B cell (primary cell): ENCODE measurements around the gene ZNF814.
"Not testable (repeated sequence)": the region's sequence is repeated elsewhere in the genome, so short reads cannot be mapped to it uniquely, and the experiment has no call there.

ENCODE experiments used
- EZH2 ChIP-seq: IDR thresholded peaks from 2 replicates; pipeline ENCODE4 v1.6.1; 2012; ENCODE audit warnings: borderline replicate concordance, low read depth, mild to moderate bottlenecking, moderate library complexity, low read length; ENCODE audit not compliant: insufficient read depth, poor library complexity, severe bottlenecking
- TF ChIP-seq, protein P1 (sequence below): fragments of 200-600 bp; IDR thresholded peaks from one replicate; pipeline ENCODE4 v1.8.0; 2022; ENCODE audit warnings: antibody characterized with exemption, mild to moderate bottlenecking

DNA sequence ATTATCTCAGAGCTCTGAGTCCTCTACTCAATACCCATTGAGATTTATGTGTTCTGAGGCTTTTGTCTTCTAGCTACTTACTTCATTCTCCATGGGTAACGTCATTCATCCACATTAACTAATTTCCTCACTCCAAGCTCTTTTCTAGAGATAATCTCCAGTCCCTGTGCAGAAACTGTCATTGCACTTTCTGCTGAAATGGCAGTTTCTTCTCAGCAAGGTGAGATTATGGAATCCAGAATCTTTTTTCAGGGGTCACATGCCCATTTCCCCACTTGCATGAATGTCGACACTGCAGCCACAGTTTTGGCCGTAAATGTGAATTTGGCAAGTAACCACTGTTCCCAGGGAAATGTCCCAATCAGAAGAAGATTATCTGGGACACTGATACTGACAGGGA is 26.5 kb downstream of the ZNF814 start:
- TF ChIP-seq, protein P1, sequence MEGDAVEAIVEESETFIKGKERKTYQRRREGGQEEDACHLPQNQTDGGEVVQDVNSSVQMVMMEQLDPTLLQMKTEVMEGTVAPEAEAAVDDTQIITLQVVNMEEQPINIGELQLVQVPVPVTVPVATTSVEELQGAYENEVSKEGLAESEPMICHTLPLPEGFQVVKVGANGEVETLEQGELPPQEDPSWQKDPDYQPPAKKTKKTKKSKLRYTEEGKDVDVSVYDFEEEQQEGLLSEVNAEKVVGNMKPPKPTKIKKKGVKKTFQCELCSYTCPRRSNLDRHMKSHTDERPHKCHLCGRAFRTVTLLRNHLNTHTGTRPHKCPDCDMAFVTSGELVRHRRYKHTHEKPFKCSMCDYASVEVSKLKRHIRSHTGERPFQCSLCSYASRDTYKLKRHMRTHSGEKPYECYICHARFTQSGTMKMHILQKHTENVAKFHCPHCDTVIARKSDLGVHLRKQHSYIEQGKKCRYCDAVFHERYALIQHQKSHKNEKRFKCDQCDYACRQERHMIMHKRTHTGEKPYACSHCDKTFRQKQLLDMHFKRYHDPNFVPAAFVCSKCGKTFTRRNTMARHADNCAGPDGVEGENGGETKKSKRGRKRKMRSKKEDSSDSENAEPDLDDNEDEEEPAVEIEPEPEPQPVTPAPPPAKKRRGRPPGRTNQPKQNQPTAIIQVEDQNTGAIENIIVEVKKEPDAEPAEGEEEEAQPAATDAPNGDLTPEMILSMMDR, result not testable (repeated sequence)
- TF ChIP-seq EZH2, result not testable (repeated sequence)
